Type B pancreatic cell (in vitro differentiated cells): Measurements from ENCODE around the gene EFCAB8. TPM values are rescaled to one million over a fixed set of nuclear protein-coding genes. Genes with fewer than 3 reads are reported as not detected.

Experiments used
- DNase-seq: peaks from one replicate; pipeline ENCODE4 v3.0.0; 2021; ENCODE audit warnings: mixed read lengths; ENCODE audit not compliant: unreplicated experiment; ENCODE audit errors: extremely low spot score
- H3K27ac Mint-ChIP-seq: 2 replicates; pipeline ENCODE4 v1.8.0; 2021; ENCODE audit warnings: mild to moderate bottlenecking, mixed read lengths
- H3K27me3 Mint-ChIP-seq: 2 replicates; pipeline ENCODE4 v1.8.0; 2021; ENCODE audit warnings: mixed read lengths
- H3K36me3 Mint-ChIP-seq: 2 replicates; pipeline ENCODE4 v1.8.0; 2021; ENCODE audit warnings: mixed read lengths
- H3K4me1 Mint-ChIP-seq: one replicate; pipeline ENCODE4 v1.8.0; 2021; ENCODE audit warnings: mixed read lengths; ENCODE audit not compliant: unreplicated experiment
- H3K4me3 Mint-ChIP-seq: 2 replicates; pipeline ENCODE4 v1.8.0; 2021; ENCODE audit warnings: mild to moderate bottlenecking, mixed read lengths
- H3K9me3 Mint-ChIP-seq: 2 replicates; pipeline ENCODE4 v1.8.0; 2021; ENCODE audit warnings: mixed read lengths
- total RNA-seq: library from RNA; stranded (reverse); gene quantifications from 2 replicates; pipeline ENCODE4 v1.2.1, GENCODE V29; 2021; ENCODE audit warnings: low replicate concordance
- TF ChIP-seq, protein P1 (sequence below): fragments of 200-600 bp; sonication (generic); conservative IDR thresholded peaks from 2 replicates; pipeline ENCODE4 v1.5.0; 2021; ENCODE audit warnings: antibody characterized with exemption, mild to moderate bottlenecking

Gene EFCAB8
- total RNA-seq, 1 donor from 2014 or later: 0.97 TPM

GRCh38 chr20:32887492-32887891 is 28.8 kb downstream of the EFCAB8 start:
- Mint-ChIP-seq H3K4me1 (no peaks in the 10 kb centered on the region), H3K4me3 (no peak overlapping the region), H3K27ac (no peak overlapping the region), H3K9me3 (no peaks in the 10 kb centered on the region), H3K27me3 (no peaks in the 10 kb centered on the region), H3K36me3 (no peaks in the 10 kb centered on the region)
- TF ChIP-seq, protein P1, sequence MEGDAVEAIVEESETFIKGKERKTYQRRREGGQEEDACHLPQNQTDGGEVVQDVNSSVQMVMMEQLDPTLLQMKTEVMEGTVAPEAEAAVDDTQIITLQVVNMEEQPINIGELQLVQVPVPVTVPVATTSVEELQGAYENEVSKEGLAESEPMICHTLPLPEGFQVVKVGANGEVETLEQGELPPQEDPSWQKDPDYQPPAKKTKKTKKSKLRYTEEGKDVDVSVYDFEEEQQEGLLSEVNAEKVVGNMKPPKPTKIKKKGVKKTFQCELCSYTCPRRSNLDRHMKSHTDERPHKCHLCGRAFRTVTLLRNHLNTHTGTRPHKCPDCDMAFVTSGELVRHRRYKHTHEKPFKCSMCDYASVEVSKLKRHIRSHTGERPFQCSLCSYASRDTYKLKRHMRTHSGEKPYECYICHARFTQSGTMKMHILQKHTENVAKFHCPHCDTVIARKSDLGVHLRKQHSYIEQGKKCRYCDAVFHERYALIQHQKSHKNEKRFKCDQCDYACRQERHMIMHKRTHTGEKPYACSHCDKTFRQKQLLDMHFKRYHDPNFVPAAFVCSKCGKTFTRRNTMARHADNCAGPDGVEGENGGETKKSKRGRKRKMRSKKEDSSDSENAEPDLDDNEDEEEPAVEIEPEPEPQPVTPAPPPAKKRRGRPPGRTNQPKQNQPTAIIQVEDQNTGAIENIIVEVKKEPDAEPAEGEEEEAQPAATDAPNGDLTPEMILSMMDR: no peak
- DNase-seq: no peak

DNA sequence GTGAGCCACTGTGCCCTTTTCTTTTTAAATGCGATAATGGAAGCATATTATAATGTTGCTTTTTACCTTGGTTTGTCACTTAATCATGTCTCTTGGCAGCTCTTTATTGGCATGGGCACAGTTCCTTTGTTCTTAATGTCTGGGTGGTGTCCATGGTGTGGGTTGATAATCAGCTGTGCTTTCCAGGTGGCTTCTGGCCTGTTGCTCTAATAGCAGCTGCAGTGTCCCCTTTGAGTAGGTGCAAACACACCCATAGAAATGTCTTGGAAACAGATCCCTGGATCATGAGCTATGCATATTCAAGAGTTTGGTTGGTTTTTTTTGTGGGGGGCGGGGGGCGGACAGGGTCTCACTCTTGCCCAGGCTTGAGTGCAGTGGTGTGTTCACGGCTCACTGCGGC is 29.9 kb downstream of the EFCAB8 start:
- peaks cover 1% of the 10 kb centered on the region for H3K4me1 Mint-ChIP-seq
- no peak overlapping the region for H3K27ac Mint-ChIP-seq
- no peak for DNase-seq

DNA sequence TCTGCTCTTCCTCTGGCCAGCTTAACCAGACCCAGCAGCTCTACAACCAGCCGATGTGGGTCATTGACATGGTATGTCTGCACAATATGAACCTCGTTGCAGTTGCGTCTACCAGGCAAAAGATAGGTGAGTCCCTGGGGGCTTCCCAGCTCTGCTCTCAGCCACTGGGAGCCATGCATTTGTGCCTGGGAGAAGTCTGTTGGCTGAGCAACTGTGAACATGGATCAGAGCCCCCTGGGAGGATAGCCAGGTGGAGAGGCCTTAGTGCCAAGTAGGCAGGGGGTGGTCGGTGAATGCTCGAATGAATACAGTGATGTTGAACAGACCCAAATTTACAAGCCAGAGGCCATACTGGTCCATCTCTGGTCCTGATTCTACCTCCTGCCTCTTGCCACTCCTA is 30.6 kb downstream of the EFCAB8 start:
- DNase-seq: no peak
- no peaks in the 10 kb centered on the region for H3K36me3 Mint-ChIP-seq
- no peaks in the 10 kb centered on the region for H3K9me3 Mint-ChIP-seq
- H3K4me3 Mint-ChIP-seq: no peak overlapping the region
- peaks cover 3% of the 10 kb centered on the region for H3K4me1 Mint-ChIP-seq
- TF ChIP-seq, protein P1: no peak
- no peak overlapping the region for H3K27ac Mint-ChIP-seq
- no peaks in the 10 kb centered on the region for H3K27me3 Mint-ChIP-seq

More for the DNA sequence above, 29.9 kb downstream of the EFCAB8 start:
- TF ChIP-seq, protein P1: no peak
- no peaks in the 10 kb centered on the region for H3K36me3 Mint-ChIP-seq
- no peaks in the 10 kb centered on the region for H3K27me3 Mint-ChIP-seq
- H3K4me3 Mint-ChIP-seq: no peak overlapping the region
- H3K9me3 Mint-ChIP-seq: no peaks in the 10 kb centered on the region

DNA sequence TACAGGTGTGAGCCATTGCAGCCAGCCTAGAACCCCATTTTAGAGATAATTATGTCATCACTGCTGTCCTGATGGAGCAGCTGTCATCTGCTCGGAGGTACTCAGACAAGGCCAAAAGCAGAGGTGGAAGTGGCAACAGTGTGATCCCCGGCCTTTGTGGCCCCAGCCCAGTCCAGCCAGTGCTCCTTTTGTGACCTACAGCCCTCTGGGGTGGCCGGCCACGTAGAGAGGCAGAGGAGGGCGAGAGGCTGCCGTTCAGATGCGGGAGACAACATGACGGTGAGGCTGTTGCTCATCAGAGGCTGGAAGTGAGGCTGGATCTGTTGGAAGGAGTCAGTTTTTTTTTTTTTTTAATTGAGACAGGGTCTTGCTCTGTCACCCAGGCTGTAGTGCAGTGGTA is 32.8 kb downstream of the EFCAB8 start:
- Mint-ChIP-seq H3K9me3 (no peaks in the 10 kb centered on the region), H3K27me3 (no peaks in the 10 kb centered on the region), H3K27ac (no peak overlapping the region), H3K4me3 (no peak overlapping the region), H3K36me3 (no peaks in the 10 kb centered on the region), H3K4me1 (peaks cover 3% of the 10 kb centered on the region)
- no peak for DNase-seq
- TF ChIP-seq, protein P1: no peak

- H3K27ac Mint-ChIP-seq: no peak overlapping the region
- peaks cover 3% of the 10 kb centered on the region for H3K4me1 Mint-ChIP-seq
- TF ChIP-seq, protein P1: no peak
- no peak for DNase-seq
- no peaks in the 10 kb centered on the region for H3K27me3 Mint-ChIP-seq
- no peaks in the 10 kb centered on the region for H3K9me3 Mint-ChIP-seq
- H3K4me3 Mint-ChIP-seq: no peak overlapping the region
- H3K36me3 Mint-ChIP-seq: no peaks in the 10 kb centered on the region
Observed at GRCh38 chr20:32891926-32892660, 33.4 kb downstream of the EFCAB8 start.
